Cardiac fibroblast (primary cell): ENCODE results near the gene CHN1.

Experiments used
- DNase-seq, 2 donors: peaks; one replicate each; pipeline versions ENCODE4 v3.0.0 to v3.0.0-alpha.2; 2010; ENCODE audit warnings: low read depth in 2 of 2
- H3K4me3 ChIP-seq, 2 donors: replicated peaks in 1 of 2; 1 replicate in 1 of 2; 2 replicates in 1 of 2; pipeline ENCODE4 v1.5.1; 2011; ENCODE audit warnings: low read depth in 2 of 2, low read length in 2 of 2, mild to moderate bottlenecking in 2 of 2, moderate library complexity in 1 of 2
- CTCF ChIP-seq: IDR thresholded peaks from one replicate; pipeline ENCODE4 v1.5.1; 2011; ENCODE audit warnings: low read depth, mild to moderate bottlenecking, low read length, inconsistent platforms

The CHN1 gene

DNA sequence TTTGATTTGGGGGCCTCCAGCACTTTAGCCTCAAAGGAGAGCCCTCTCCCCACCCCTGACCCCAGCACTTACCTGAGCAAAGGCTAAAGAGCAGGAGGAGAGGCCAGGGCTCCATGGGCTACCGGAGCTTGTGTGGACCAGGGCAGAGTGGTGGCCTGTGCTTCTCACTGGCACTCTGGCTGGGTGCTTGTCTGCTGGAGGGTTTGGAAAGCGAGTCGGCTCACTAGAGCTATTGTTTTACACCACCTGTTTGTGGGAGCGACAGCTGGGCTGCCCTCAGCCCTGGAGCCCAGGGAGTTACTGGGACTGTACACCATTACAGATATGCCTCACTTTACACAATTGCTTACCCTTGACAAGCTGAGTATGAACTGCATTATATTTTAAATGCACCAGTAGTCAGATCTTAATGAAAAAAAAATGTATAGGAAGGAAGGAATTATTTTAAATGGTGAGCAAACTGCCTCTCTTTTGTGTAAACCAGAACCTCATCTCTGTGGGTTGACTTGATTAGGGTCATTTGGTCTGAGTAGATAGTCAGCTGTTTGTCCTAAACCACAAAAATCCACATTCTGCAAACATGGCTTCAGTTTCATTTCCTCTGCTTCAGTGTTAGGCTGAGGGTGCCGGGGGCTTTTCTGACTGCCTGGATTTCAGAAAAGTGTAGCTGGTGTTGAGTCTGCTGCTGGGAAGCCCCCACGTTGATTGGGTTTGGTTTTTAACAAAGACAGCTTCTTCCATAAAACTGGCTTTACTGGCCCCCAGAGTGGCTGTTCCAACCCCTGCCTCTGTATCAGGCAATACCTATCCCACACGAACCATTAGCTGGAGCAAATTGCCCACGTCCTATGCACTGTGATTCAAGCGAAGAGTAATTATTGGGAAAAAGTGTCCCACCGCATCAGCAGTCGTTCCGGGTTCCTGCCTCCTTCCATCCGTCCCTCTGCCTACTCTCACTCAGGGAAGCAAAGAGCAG is 240.6 kb downstream of the CHN1 start, which contains the start of gene CHRNA1:
TSS of gene CHRNA1 (minus strand) at position 193 of the 976 bp plus-strand sequence. CDS start at position 115, 78 bp downstream.
- H3K4me3 ChIP-seq, result no peak within 1 kb of the TSS
- no peak for DNase-seq
- no peak for TF ChIP-seq CTCF

GRCh38 chr2:174763780-174764179 is 241.4 kb downstream of the CHN1 start:
- H3K4me3 ChIP-seq, result no peak overlapping the region
- TF ChIP-seq CTCF, result no peak
- no peak for DNase-seq

- H3K4me3 ChIP-seq, result no peak overlapping the region
- DNase-seq, result no peak
- no peak for TF ChIP-seq CTCF
Measured at GRCh38 chr2:174762464-174762863, 242.7 kb downstream of the CHN1 start.

GRCh38 chr2:174761837-174762236 is 243.3 kb downstream of the CHN1 start:
- no peak for TF ChIP-seq CTCF
- no peak for DNase-seq
- no peak overlapping the region for H3K4me3 ChIP-seq

GRCh38 chr2:174760845-174761473 is 244.2 kb downstream of the CHN1 start:
- DNase-seq, result no peak
- H3K4me3 ChIP-seq, result no peak overlapping the region
- no peak for TF ChIP-seq CTCF

- no peak overlapping the region for H3K4me3 ChIP-seq
- TF ChIP-seq CTCF, result no peak
- no peak for DNase-seq
Measured at GRCh38 chr2:174759381-174760065, 245.7 kb downstream of the CHN1 start.
